Measurements from ENCODE around the gene RASAL2. TPM values are rescaled to one million over a fixed set of nuclear protein-coding genes. Genes with fewer than 3 reads are reported as not detected.

The RASAL2 gene
- polyA plus RNA-seq, 1 experiment, result 27.7 TPM

DNA sequence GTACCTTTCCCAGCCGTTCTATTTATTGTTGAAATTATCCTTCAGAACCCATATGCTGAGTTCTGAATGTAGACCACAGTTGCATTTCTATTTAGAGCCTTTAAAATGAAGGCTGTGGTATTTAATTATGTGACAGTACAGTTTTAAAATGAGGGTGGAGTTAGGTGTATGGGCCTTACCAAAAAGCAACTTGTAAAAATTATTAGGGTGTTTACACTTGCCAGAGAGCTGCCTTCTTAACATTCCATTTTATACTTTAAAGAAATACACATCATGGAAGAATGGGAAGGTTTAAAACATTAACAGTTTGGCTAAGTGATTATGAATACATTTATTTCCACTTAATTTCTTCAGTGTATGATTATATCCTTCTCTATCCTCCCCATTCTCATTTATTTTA is 75.7 kb downstream of the RASAL2 start:
- ChIA-PET POLR2A (no interaction called here), CTCF (no interaction called here)
- H3K27me3 ChIP-seq (ENCODE audit: control insufficient read depth, insufficient read depth, low read length), result no peaks in the 10 kb centered on the region
- no peak for DNase-seq (ENCODE audit: low read depth)
- no peaks in the 10 kb centered on the region for H3K36me3 ChIP-seq (ENCODE audit: control insufficient read depth, insufficient read depth, low read length)
- TF ChIP-seq, protein P1, sequence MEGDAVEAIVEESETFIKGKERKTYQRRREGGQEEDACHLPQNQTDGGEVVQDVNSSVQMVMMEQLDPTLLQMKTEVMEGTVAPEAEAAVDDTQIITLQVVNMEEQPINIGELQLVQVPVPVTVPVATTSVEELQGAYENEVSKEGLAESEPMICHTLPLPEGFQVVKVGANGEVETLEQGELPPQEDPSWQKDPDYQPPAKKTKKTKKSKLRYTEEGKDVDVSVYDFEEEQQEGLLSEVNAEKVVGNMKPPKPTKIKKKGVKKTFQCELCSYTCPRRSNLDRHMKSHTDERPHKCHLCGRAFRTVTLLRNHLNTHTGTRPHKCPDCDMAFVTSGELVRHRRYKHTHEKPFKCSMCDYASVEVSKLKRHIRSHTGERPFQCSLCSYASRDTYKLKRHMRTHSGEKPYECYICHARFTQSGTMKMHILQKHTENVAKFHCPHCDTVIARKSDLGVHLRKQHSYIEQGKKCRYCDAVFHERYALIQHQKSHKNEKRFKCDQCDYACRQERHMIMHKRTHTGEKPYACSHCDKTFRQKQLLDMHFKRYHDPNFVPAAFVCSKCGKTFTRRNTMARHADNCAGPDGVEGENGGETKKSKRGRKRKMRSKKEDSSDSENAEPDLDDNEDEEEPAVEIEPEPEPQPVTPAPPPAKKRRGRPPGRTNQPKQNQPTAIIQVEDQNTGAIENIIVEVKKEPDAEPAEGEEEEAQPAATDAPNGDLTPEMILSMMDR (IDR thresholded peaks at IDR 0.05; ENCODE audit: insufficient read depth, low read depth, low read length), result no peak
- no peak overlapping the region for H3K4me3 ChIP-seq (ENCODE audit: low read depth, low read length)

DNA sequence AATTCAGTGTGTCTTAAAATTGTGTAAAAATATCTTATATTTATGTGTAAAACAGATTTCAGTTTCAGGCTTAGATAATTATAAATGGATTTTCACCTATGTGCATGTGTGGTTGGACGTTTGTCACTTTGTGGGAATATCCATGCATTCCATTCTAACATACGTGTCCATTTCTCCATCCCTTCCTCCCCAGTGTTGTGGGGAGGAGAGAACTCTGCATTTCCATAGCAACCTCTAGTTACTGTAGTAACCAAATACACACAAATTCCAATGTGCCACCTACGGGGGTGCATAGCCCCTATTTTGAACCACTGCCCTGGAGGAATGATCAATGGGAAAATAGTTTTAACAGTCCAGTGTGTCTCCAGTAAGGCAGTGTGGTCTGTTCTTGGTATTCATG is 79.0 kb downstream of the RASAL2 start:
- DNase-seq (ENCODE audit: low read depth), result no peak
- Histone ChIP-seq H3K27me3 (ENCODE audit: control insufficient read depth, insufficient read depth, low read length) (no peaks in the 10 kb centered on the region), H3K4me3 (ENCODE audit: low read depth, low read length) (no peak overlapping the region), H3K36me3 (ENCODE audit: control insufficient read depth, insufficient read depth, low read length) (no peaks in the 10 kb centered on the region)
- ChIA-PET POLR2A (no interaction called here), CTCF (no interaction called here)
- TF ChIP-seq, protein P1 (IDR thresholded peaks at IDR 0.05; ENCODE audit: insufficient read depth, low read depth, low read length), result no peak

DNA sequence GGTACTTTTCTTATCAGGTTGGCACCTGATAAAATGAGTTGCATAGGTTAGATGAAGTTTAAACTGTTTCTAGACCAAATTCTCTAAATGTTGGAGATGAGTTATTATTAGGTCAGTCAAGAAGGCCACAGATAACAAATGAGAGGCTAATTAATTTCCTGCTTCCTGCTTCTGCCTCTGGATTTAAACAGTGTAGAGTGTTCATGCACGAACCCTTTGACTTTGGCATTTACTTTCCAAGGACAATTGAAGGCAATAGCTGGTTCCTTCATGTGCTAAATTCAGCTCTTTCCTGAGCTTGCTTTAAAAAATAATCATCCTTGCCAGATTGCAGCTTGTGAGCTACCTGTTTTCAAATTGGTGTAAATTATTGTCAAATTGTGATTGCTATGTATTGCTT is 80.6 kb downstream of the RASAL2 start:
- no peak for DNase-seq (ENCODE audit: low read depth)
- H3K4me3 ChIP-seq (ENCODE audit: low read depth, low read length), result no peak overlapping the region
- no peaks in the 10 kb centered on the region for H3K27me3 ChIP-seq (ENCODE audit: control insufficient read depth, insufficient read depth, low read length)
- TF ChIP-seq, protein P1 (IDR thresholded peaks at IDR 0.05; ENCODE audit: insufficient read depth, low read depth, low read length), result no peak
- ChIA-PET CTCF (interaction anchor here (1.4 kb wide), 1 partner anchor 13 kb away, joined by 4 read pairs; no protein-coding TSS in a partner anchor), POLR2A (no interaction called here)
- no peaks in the 10 kb centered on the region for H3K36me3 ChIP-seq (ENCODE audit: control insufficient read depth, insufficient read depth, low read length)

DNA sequence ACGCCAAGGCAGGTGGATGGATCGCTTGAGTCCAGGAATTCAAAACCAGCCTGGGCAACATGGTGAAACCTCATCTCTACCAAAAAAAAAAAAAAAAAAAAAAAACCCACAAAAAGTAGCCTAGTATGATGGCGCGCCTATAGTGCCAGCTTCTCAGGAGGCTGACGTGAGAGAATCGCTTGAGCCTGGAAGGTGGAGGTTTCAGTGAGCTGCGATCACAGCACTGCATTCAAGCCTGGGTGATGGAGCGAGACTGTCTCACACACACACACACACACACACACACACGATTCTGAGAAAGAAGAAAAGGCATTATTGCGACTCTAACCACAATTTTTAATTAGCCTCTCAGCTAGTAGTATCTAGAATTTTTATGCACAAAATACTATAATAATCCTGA is 86.5 kb downstream of the RASAL2 start:
- Histone ChIP-seq H3K36me3 (ENCODE audit: control insufficient read depth, insufficient read depth, low read length) (no peaks in the 10 kb centered on the region), H3K4me3 (ENCODE audit: low read depth, low read length) (no peak overlapping the region), H3K27me3 (ENCODE audit: control insufficient read depth, insufficient read depth, low read length) (no peaks in the 10 kb centered on the region)
- ChIA-PET CTCF (interaction anchor here (0.7 to 1.5 kb wide), 2 partner anchors 9 to 14 kb away, joined by 3 to 5 read pairs; no protein-coding TSS in a partner anchor), POLR2A (no interaction called here)
- TF ChIP-seq, protein P1 (IDR thresholded peaks at IDR 0.05; ENCODE audit: insufficient read depth, low read depth, low read length), result no peak
- no peak for DNase-seq (ENCODE audit: low read depth)

DNA sequence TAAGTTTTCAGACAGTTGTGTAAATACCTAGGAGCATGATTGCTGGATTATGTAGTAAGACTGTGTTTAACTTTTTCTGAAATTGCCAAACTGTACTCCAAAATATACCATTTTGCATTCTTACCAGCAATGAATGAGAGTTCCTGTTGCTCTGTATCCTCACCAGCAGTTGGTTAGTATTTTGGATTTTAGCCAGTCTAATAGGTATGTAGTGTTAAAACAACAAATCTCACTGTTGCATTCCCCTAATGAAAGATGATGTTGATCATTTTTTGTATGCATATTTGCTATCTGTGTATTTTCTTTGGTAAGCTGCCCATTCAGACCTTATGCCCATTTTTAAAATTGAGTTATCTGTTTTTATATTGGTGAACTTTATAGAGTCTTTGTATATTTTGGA is 89.9 kb downstream of the RASAL2 start:
- Histone ChIP-seq H3K4me3 (ENCODE audit: low read depth, low read length) (no peak overlapping the region), H3K36me3 (ENCODE audit: control insufficient read depth, insufficient read depth, low read length) (no peaks in the 10 kb centered on the region), H3K27me3 (ENCODE audit: control insufficient read depth, insufficient read depth, low read length) (no peaks in the 10 kb centered on the region)
- CTCF ChIA-PET, result no interaction called here
- DNase-seq (ENCODE audit: low read depth), result no peak
- TF ChIP-seq, protein P1 (IDR thresholded peaks at IDR 0.05; ENCODE audit: insufficient read depth, low read depth, low read length), result no peak
- POLR2A ChIA-PET, result no interaction called here
